D721Med (cell line): ENCODE results near the gene SMIM41.
A peak's percentile ranks its signal among the peaks of the same experiment; 100 is the strongest.

Experiments used
- DNase-seq: peaks from one replicate; pipeline ENCODE4 v3.0.0; 2011; ENCODE audit warnings: low spot score; ENCODE audit not compliant: insufficient read length
- FAIRE-seq: peaks from 2 replicates; lab custom pipeline; 2011; peaks lifted over from hg19 to GRCh38; lab: Jason Lieb, UNC
- TF ChIP-seq, protein P1 (sequence below): IDR thresholded peaks from 2 replicates; pipeline ENCODE4 v1.5.1; 2012; ENCODE audit warnings: mild to moderate bottlenecking, control low read depth; ENCODE audit not compliant: insufficient read depth; ENCODE audit errors: missing control alignments

Gene SMIM41

DNA sequence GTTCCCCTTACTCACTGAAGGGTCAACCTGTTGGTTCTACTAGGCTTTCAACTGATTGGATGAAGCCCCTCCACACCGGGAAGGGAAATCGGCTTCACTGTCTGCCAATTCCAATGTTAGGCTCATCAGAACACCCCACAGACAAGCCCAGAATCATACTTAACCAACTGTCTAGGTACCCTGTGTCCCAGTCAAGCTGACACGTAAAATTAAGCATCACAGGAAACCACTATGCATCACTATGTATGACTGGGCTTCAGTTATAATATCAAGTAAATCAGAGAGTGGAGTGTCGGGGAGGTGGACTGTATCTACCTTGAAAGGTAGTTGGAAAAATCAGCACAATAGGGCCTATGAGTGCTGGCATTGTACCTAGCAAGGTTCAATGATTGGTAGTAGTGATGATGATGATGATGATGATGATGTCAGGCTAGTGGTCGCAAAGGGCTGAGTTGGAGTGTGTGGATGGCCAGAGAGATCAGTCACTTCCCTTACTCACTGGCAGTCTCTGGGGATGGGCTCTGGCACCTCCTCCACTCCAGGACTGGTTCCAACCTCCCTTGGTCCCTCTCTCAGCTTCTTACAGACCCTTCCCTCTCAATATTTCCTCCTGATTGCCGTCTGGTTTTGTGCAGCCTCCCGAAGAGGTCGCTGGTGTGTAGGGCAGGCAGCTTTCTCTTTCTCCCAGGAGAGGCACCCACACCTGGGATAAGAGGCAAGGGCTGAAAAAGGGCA, 13.0 kb upstream of the SMIM41 start:
- DNase-seq = no peak
- FAIRE-seq = no peak
- TF ChIP-seq, protein P1, sequence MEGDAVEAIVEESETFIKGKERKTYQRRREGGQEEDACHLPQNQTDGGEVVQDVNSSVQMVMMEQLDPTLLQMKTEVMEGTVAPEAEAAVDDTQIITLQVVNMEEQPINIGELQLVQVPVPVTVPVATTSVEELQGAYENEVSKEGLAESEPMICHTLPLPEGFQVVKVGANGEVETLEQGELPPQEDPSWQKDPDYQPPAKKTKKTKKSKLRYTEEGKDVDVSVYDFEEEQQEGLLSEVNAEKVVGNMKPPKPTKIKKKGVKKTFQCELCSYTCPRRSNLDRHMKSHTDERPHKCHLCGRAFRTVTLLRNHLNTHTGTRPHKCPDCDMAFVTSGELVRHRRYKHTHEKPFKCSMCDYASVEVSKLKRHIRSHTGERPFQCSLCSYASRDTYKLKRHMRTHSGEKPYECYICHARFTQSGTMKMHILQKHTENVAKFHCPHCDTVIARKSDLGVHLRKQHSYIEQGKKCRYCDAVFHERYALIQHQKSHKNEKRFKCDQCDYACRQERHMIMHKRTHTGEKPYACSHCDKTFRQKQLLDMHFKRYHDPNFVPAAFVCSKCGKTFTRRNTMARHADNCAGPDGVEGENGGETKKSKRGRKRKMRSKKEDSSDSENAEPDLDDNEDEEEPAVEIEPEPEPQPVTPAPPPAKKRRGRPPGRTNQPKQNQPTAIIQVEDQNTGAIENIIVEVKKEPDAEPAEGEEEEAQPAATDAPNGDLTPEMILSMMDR = no peak

DNA sequence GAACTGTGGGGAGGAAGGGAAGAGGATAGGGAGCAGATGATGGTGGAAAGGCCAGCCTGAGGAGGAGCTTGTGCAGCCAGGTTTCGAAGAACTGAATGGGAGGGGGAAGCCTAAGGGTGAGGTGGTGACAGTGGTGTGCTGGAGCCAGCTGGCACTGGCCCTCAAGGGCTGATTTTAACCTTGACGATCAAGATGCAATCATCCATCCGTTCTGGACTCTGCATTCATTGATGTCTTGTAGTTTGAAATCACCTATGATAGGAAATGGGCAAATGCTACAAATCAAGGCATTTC, 12.5 kb upstream of the SMIM41 start:
- DNase-seq (no peak), FAIRE-seq (no peak)
- TF ChIP-seq, protein P1 = no peak

DNA sequence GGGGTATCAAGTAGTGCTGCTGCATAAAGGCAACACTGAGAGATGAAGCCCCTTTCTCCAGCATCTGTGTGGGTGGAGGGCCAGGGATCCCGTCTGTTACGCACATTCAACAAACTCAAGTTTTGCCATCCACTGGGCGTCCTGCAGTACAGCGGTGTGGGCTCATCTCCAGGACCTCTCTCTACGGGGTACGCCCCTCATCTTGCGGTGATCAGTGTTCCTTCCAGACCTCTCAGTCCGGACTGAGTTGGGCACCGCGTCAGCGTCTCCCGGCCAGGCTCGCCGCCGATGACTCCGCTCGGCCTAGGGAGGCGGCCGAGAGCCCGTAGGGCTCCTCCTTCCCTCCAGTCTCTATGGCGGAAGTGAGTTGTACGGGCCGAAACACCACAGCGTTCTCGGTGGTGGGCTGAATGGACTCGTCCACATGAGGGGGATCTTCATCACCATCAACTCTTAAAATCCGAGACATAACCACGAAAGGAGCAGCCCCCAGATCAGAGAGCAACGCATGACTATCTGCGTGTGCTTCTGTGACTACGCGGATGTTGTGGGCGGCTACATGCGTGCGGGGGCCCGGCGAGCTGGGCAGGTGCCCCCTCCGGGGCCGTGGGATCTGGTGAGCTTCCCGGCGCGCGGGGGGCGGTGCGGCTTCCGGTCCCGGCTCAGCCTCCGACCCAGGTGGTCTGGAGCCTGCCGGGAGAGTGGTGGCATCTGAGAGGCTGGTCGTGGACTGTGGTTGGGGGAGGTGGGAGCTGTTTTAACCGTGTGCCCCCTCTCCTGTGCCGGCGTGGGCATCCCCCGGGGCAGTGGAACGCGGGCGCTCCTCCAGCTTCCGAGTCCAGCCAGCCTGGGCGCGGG, 9.9 kb upstream of the SMIM41 start, which contains the start of gene ATG101:
ATG101 (plus strand) TSS at position 652 of the 858 bp plus-strand sequence. CDS start 3,673 bp downstream, outside the sequence.
- FAIRE-seq = no peak
- TF ChIP-seq, protein P1 = peak; percentile 84

DNA sequence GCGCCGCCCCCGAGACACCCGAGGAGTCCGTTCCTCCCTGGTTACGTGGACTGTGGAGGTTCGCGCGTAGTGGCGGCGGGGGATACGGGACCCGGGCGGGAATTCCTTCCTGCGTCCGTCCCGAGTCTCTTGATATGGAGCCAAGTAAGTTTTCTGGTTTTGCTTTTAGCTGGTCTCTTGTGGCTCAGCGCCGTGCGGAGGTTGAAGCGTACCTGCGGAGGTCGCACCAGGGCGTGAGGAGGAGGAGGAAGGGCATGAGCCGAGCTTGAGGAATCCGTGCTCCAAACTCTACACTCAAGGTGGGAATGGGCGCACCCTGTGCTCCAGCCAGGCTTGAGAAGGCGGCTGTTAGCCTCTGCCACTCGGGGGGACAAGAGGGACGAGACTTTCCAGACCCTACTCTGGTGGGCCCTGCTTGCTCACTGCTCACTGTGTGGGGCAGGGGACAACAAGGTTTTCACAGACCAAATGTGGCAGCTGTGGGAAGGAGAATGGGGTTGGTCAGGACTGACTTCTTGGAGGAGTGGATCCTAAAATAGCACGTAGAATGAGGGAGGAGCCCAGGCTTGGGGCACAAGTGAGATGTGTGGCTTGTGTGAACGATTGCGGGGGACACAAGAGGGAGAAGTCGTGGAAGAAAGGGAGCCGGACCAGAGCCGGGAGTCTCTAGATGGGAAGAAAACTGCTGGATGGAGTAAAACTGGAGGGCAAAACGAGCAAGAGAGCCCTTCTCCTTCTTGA, 9.1 kb upstream of the SMIM41 start:
- DNase-seq = no peak
- FAIRE-seq = no peak
- TF ChIP-seq, protein P1 = no peak

More for the DNA sequence above, 9.9 kb upstream of the SMIM41 start, which contains the start of gene ATG101:
- peak; percentile 81 for DNase-seq

DNA sequence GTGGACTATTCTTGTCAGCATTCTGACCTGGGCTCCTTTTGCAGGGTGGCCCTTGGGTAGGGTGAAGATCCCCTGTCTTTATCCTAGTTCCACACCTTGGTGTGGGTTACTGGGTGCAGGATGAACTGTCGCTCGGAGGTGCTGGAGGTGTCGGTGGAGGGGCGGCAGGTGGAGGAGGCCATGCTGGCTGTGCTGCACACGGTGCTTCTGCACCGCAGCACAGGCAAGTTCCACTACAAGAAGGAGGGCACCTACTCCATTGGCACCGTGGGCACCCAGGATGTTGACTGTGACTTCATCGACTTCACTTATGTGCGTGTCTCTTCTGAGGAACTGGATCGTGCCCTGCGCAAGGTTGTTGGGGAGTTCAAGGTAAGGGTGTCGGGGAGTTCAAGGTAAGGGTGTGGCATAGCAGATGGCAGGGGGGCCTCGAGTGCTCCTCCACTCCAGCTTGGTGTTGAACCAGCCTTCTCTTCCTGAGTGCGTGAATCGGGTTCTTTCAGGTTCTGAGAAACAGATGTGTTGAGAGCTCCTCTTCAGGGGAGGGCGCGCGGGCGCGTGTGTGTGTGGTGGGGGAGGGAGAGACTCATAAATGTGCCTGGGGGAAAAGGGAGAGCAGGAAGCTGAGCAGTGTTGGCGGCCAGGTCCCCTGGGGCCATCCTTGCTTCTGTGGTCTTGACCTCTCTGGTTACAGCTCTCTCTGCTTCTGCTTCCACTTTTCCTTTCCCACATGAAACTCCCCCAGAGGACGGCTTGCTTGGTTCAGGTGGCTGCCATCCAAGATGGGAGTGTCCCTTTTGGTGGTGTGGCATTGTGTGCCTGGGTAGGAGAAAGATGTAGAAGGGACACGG, 5.7 kb upstream of the SMIM41 start:
- FAIRE-seq (no peak), DNase-seq (no peak)
- TF ChIP-seq, protein P1 = no peak

DNA sequence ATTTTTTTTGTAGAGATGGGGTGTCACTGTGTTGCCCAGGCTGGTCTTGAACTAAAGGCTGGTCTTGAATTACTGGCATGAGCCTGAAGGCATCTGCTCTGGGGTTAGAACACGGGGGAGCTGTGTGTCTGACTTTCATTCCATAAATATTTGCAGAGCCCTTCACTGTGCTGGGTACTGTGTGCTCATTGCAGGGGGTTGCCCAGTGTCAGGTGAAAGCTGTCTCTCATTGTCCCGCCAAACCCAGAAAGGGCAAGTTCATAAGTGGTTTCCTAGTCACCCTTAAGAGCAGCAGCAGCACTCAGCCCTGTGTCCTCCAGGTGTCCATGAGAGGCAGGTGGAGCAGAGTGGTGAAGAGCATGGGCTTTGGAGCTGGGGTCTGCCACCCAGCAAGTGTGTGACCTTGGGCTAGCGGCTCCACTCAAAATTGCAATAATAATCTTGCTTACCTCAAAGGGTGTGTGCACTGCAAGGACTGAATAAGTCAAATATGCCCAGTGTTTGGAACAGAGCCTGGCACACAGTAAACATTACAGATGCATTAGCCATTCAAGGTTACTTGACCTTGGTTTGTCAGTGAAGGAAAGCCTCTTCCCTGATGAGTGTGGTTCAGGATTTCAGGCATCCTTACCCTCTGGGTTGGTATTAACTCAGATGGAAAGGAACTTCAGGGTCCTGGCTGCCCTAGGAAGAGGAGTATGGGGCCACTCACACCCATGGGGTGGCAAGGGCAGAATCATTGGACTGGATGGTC, 4.4 kb upstream of the SMIM41 start:
- TF ChIP-seq, protein P1 = no peak
- DNase-seq (no peak), FAIRE-seq (no peak)
